ENCODE measurements around the gene BEGAIN. TPM values are rescaled to one million over a fixed set of nuclear protein-coding genes. Genes with fewer than 3 reads are reported as not detected.

BEGAIN gene
- total RNA-seq, 4 donors from 2014 or later, result 0.22 to 1.3 (median 0.50) TPM; not detected in 1

DNA sequence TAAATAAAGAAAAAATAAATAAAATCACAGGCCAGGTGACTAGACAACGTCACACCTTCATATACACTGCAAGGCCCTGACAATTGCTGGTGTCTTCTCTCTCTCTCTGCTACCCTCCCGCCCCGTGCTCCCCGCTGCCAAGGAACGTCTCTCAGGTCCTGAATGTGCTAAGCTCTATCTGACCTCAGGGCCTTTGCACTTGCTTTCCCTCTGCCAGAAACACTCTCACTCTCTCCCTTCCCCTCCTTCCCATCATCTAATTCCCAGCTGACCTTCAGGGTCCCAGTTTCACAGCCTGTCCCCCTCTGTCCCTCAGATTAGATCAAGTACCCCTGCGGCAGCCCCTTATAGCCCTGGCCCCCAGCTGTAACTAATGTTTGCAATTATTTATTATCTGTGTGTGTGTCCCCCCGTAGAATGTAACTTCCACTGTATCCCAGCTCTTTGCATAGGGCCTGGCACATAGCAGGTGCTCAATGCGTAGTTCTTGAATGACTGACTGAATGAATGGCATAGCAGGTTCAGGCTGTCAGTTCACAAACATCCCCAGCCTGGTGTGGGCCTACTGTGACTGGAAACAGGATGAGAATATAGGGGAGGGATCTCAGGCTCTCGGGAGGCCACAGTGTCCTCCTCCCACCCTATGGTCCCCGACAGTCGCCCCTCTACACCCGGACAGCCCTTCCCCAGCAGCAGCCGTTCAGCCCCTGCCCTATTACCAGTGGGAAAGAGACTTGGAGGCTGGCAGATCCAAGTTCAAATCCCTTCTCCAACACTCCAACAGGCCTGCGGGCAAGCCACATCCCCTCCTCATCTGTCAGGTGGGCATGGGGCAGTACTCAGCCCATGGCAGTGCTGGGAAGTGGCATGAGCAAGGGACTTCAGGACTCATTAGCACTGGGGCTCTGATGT, 6.6 kb downstream of the BEGAIN start:
- no peak for DNase-seq
- Histone ChIP-seq H3K27ac (no peak overlapping the region), H3K36me3 (no peaks in the 10 kb centered on the region), H3K4me3 (replicated peaks in 1 of 3) (no peak overlapping the region), H3K27me3 (no peaks in the 10 kb centered on the region), H3K9me3 (no peaks in the 10 kb centered on the region), H3K4me1 (no peaks in the 10 kb centered on the region)
- 92 to 93% methylated on average over 14 of the region's 14 CpGs for WGBS, 2 donors
- TF ChIP-seq POLR2A (IDR thresholded peaks at IDR 0.05), result no peak
- TF ChIP-seq, protein P1, sequence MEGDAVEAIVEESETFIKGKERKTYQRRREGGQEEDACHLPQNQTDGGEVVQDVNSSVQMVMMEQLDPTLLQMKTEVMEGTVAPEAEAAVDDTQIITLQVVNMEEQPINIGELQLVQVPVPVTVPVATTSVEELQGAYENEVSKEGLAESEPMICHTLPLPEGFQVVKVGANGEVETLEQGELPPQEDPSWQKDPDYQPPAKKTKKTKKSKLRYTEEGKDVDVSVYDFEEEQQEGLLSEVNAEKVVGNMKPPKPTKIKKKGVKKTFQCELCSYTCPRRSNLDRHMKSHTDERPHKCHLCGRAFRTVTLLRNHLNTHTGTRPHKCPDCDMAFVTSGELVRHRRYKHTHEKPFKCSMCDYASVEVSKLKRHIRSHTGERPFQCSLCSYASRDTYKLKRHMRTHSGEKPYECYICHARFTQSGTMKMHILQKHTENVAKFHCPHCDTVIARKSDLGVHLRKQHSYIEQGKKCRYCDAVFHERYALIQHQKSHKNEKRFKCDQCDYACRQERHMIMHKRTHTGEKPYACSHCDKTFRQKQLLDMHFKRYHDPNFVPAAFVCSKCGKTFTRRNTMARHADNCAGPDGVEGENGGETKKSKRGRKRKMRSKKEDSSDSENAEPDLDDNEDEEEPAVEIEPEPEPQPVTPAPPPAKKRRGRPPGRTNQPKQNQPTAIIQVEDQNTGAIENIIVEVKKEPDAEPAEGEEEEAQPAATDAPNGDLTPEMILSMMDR (IDR thresholded peaks at IDR 0.05), result no peak
- intact Hi-C loops (cut with DNase I), result no loop called here

DNA sequence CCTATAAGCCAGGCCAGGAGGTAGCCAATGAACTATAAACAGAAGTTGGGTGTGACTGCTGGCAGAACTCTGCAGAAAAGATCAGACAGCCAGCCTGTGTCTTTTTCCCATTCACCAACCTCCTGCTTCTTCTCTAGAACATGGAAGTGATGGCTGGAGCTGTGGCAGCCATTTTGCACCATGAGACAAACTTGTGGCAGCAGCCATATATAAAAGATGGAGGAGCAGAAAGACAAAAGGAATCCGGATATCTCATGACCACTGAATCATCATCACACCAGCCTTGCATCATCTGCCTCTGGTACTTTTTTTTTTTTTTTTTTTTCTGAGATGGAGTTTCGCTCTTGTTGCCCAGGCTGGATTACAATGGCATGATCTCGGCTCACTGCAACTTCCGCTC, 8.7 kb downstream of the BEGAIN start:
- Histone ChIP-seq H3K36me3 (no peaks in the 10 kb centered on the region), H3K4me3 (replicated peaks in 1 of 3) (no peak overlapping the region), H3K4me1 (no peaks in the 10 kb centered on the region), H3K27ac (no peak overlapping the region), H3K9me3 (no peaks in the 10 kb centered on the region), H3K27me3 (no peaks in the 10 kb centered on the region)
- intact Hi-C loops (cut with DNase I), result no loop called here
- TF ChIP-seq POLR2A (IDR thresholded peaks at IDR 0.05), result no peak
- TF ChIP-seq, protein P1 (IDR thresholded peaks at IDR 0.05), result no peak
- no peak for DNase-seq
- 98% methylated on average over 4 of the region's 4 CpGs for WGBS, 2 donors

- Histone ChIP-seq H3K4me1 (no peaks in the 10 kb centered on the region), H3K27me3 (no peaks in the 10 kb centered on the region), H3K36me3 (no peaks in the 10 kb centered on the region), H3K9me3 (no peaks in the 10 kb centered on the region), H3K27ac (no peak overlapping the region), H3K4me3 (replicated peaks in 1 of 3) (no peak overlapping the region)
- DNase-seq, result no peak
- WGBS, 2 donors, result 76 to 81% methylated on average over 2 to 6 of the region's 8 CpGs
- TF ChIP-seq, protein P1 (IDR thresholded peaks at IDR 0.05), result no peak
- no peak for TF ChIP-seq POLR2A (IDR thresholded peaks at IDR 0.05)
- intact Hi-C loops (cut with DNase I), result no loop called here
Observed at GRCh38 chr14:100577986-100578431, 9.2 kb downstream of the BEGAIN start.

DNA sequence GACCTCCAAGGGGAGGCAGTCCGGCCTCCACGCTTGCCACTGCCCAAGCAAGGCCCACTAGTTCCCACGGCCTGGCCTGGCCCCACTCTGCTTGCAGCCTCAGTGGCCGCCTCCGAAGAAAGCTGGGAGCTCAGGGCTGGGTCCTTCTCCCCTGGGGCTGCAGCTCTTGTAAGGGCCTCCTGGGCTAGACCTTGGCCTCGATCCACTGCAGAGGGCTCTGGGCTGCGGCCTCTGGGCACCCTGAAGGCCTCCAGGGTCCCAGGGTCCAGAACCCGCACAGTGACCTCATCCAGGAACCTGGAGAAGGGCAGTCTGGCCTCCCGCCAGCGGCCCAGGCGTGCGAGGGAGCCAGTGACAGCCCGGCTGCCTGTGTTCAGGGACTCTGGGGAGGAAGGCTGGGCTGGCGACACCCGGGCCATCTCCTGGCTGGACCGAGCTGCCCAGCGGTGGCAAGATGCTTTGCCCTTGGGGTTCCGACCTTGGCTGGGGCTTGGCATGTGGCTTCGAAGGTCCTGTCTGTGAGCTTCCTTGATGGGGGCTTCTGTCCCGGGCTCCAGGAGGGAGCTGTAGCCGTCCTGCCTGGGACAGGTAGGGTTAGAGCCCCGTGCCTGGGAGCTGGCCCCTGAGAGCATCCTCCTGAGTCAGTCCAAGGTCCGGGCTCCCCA, 9.8 kb downstream of the BEGAIN start:
- intact Hi-C loops (cut with DNase I), result no loop called here
- H3K4me3 ChIP-seq (replicated peaks in 1 of 3), result no peak overlapping the region
- TF ChIP-seq POLR2A (IDR thresholded peaks at IDR 0.05), result no peak
- TF ChIP-seq, protein P1 (IDR thresholded peaks at IDR 0.05), result no peak
- H3K27ac ChIP-seq, result no peak overlapping the region
- no peaks in the 10 kb centered on the region for H3K36me3 ChIP-seq
- no peaks in the 10 kb centered on the region for H3K9me3 ChIP-seq
- no peaks in the 10 kb centered on the region for H3K27me3 ChIP-seq
- WGBS, 2 donors, result 91 to 95% methylated on average over 9 of the region's 23 CpGs
- no peak for DNase-seq
- no peaks in the 10 kb centered on the region for H3K4me1 ChIP-seq

Measured in thyroid gland (tissue), 4 donors.